Body of pancreas (tissue), 4 donors: ENCODE measurements around the gene DRD1.

ENCODE experiments used
- CTCF ChIP-seq, 7 experiments: fragments of 450-650 bp in 4 of 7; fragments of 200-600 bp in 3 of 7; sonication (generic) in 3 of 7; IDR thresholded peaks; one replicate each; pipeline ENCODE4 v1.5.1; 2016 to 2019; ENCODE audit warnings: antibody characterized with exemption in 7 of 7
- POLR2A ChIP-seq, 3 donors: fragments of 450-650 bp; IDR thresholded peaks; one replicate each; pipeline ENCODE4 v1.6.1; 2016; ENCODE audit warnings: antibody characterized with exemption in 3 of 3, mild to moderate bottlenecking in 2 of 3

- TF ChIP-seq POLR2A (IDR thresholded peaks at IDR 0.05) (no peak), CTCF (IDR thresholded peaks at IDR 0.05) (no peak)
Observed at GRCh38 chr5:175464942-175465233, 20.9 kb upstream of the DRD1 start.
